ENCODE measurements around the gene SPOPL.

The SPOPL gene

DNA sequence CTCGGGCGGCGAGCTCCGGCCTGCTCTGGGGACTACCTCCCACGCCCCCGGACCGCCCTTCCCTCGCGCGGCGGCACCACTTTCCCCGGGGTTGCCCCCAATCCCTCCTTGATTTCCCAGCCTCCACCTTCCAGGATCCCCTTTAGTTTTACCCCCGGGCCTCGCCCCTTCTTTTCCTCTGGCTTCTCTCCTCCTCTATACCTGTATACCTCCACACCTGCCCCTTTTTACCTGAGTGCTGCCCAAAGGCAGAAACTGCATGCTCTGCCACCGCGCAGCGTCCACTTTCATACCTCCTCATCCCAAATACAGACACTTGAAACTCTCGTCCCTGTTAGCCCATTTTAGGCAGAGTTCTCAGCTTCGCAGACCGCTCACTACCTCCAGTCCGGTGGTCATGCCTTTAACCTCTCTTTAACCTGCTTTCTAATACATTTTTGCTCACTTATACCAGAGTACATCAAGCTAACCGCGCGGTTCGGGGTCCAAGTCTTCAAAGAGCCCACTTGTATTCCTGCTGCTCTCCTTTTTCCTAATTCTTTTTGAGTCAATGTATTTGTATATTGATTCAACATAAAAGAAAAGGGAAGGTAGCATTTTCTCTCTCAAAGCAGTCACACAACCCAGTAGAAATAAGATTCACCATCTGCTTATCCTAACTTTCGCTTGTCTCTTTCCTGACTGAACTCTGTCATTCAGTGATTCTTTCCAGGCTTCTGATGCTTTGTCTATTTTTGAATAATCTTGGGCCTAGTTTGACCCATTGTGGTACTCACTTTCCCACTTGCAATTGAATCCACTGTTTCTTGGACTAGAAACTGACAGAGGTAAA lies 901 bp downstream of the SPOPL start:
- Histone ChIP-seq H3K4me1 (ENCODE audit: control insufficient read depth in 1 of 2, insufficient read depth in 1 of 2, low read depth in 1 of 2, low read length in 1 of 2) (peaks cover 40 to 64% of the 10 kb centered on the region in 2 experiments), H3K9me3 (no peaks in the 10 kb centered on the region), H3K36me3 (no peaks in the 10 kb centered on the region), H3K27ac (peak overlapping the region; percentile 96), H3K27me3 (no peaks in the 10 kb centered on the region), H3K4me3 (ENCODE audit: low read depth in 1 of 2, low read length in 1 of 2) (peak overlapping the region; percentile 93 to 94)
- TF ChIP-seq, protein P1, sequence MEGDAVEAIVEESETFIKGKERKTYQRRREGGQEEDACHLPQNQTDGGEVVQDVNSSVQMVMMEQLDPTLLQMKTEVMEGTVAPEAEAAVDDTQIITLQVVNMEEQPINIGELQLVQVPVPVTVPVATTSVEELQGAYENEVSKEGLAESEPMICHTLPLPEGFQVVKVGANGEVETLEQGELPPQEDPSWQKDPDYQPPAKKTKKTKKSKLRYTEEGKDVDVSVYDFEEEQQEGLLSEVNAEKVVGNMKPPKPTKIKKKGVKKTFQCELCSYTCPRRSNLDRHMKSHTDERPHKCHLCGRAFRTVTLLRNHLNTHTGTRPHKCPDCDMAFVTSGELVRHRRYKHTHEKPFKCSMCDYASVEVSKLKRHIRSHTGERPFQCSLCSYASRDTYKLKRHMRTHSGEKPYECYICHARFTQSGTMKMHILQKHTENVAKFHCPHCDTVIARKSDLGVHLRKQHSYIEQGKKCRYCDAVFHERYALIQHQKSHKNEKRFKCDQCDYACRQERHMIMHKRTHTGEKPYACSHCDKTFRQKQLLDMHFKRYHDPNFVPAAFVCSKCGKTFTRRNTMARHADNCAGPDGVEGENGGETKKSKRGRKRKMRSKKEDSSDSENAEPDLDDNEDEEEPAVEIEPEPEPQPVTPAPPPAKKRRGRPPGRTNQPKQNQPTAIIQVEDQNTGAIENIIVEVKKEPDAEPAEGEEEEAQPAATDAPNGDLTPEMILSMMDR (IDR thresholded peaks at IDR 0.05) = no peak

DNA sequence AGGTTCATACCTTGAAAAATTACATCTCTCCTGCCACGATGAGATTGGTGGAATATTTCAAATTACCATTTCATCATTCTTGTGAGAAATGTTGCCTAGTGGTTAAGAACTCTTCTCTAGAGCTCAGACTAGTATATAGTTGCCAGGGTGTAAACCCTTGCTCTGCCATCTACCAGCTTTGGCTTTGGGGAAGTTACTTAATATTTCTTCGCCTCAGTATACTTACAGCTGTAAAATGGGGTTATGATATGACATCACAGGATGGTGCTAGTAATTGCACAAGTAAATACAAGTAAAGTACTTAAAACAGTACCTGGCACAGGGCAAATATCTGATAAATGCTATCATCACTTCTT lies 1.5 kb downstream of the SPOPL start:
- H3K4me1 ChIP-seq (ENCODE audit: control insufficient read depth in 1 of 2, insufficient read depth in 1 of 2, low read depth in 1 of 2, low read length in 1 of 2) = peaks cover 46 to 65% of the 10 kb centered on the region in 2 experiments
- no peaks in the 10 kb centered on the region for H3K36me3 ChIP-seq
- peak overlapping the region; percentile 96 for H3K27ac ChIP-seq
- TF ChIP-seq, protein P1 (IDR thresholded peaks at IDR 0.05) = no peak
- no peaks in the 10 kb centered on the region for H3K27me3 ChIP-seq
- H3K9me3 ChIP-seq = no peaks in the 10 kb centered on the region
- H3K4me3 ChIP-seq (ENCODE audit: low read depth in 1 of 2, low read length in 1 of 2) = peak overlapping the region; percentile 93 to 94

DNA sequence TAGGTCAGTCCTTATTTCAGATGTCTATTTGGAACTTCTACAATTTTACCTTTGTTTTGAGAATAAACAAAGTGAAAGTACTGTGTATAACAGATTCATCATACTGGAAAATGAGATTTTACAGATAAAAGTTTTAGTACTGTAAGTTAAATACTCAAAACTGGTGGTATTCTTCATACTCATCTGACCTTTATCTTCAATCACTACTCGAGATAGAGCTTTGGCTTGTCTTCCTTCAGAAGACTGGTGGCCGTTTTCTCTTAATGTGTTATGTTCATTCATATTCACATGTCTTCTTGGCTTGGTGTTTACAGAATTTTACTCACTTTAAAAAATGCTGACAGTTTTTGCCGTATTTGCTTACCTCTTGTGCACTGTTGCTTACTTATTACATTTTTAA lies 2.1 kb downstream of the SPOPL start:
- H3K4me3 ChIP-seq (ENCODE audit: low read depth in 1 of 2, low read length in 1 of 2) = peak overlapping the region; percentile 93 to 94
- peaks cover 51 to 65% of the 10 kb centered on the region in 2 experiments for H3K4me1 ChIP-seq (ENCODE audit: control insufficient read depth in 1 of 2, insufficient read depth in 1 of 2, low read depth in 1 of 2, low read length in 1 of 2)
- TF ChIP-seq, protein P1 (IDR thresholded peaks at IDR 0.05) = no peak
- H3K27ac ChIP-seq = peak overlapping the region; percentile 96
- no peaks in the 10 kb centered on the region for H3K27me3 ChIP-seq
- no peaks in the 10 kb centered on the region for H3K9me3 ChIP-seq
- H3K36me3 ChIP-seq = no peaks in the 10 kb centered on the region

DNA sequence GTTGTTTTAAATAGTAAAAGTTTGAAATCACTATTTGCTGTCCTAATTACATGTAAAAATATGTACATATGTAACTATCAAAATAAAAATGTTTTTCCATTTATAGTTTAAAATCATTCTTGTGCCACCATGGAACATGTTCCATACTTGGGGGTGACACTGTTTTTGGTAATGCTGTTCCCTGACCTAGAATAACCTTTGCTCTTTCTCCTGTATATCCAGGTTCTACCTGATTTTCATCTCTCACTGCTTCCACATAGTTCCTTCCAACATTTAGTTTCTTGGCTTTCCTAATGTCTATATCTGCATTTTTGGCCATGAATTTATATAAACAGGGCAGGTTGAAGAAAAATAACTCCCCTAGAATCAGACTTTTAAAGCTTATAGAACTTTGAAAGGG lies 2.5 kb downstream of the SPOPL start:
- no peaks in the 10 kb centered on the region for H3K36me3 ChIP-seq
- H3K4me3 ChIP-seq (ENCODE audit: low read depth in 1 of 2, low read length in 1 of 2) = peak overlapping the region; percentile 93 to 94
- H3K27ac ChIP-seq = peak overlapping the region; percentile 96
- TF ChIP-seq, protein P1 (IDR thresholded peaks at IDR 0.05) = no peak
- H3K9me3 ChIP-seq = no peaks in the 10 kb centered on the region
- no peaks in the 10 kb centered on the region for H3K27me3 ChIP-seq
- peaks cover 54 to 65% of the 10 kb centered on the region in 2 experiments for H3K4me1 ChIP-seq (ENCODE audit: control insufficient read depth in 1 of 2, insufficient read depth in 1 of 2, low read depth in 1 of 2, low read length in 1 of 2)

DNA sequence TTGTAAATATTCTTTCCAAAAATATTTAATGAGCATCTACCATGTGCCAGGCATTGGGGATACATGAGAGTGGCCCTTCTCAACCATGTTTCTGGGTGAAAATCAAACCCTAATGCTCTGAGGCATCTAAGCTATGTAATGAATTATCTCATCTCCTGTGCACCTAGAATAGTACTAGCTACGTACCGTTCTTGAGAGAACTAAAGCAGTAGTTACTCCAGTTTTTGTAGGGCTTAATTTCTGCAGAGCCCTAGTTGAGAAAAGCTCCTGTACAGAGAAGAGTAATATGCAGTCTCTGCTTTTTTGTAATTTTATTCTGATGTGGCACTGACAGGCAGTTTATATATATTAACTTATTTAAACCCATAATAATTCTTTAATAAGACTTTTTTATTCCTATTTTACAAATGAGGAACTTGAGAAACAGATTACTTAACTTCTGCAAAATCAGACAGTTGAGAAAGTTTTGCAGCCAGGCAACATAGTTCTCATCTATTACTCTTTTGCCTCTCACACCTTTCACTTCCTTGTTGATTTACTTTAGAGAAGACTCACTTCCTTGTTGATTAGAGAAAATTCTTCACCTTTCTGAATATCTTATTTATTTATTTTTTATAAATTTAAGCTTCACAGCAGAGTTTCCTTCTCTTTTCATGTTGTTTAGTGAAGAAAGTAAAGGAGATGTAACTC lies 3.1 kb downstream of the SPOPL start:
- TF ChIP-seq, protein P1 (IDR thresholded peaks at IDR 0.05) = no peak
- Histone ChIP-seq H3K9me3 (no peaks in the 10 kb centered on the region), H3K36me3 (no peaks in the 10 kb centered on the region), H3K4me3 (ENCODE audit: low read depth in 1 of 2, low read length in 1 of 2) (peak overlapping the region; percentile 93 to 94), H3K27ac (peak overlapping the region; percentile 96), H3K4me1 (ENCODE audit: control insufficient read depth in 1 of 2, insufficient read depth in 1 of 2, low read depth in 1 of 2, low read length in 1 of 2) (peaks cover 53 to 59% of the 10 kb centered on the region in 2 experiments), H3K27me3 (no peaks in the 10 kb centered on the region)
